AG04449 (cell line): Measurements from ENCODE around the gene SMIM22.
A peak's percentile ranks its signal among the peaks of the same experiment; 100 is the strongest.

ENCODE experiments used
- CTCF ChIA-PET: fragments of 350-600 bp; formaldehyde crosslinking; extraction: SDS; loops from one replicate; lab custom pipeline; 2021; ENCODE audit warnings: antibody characterized with exemption; lab: Yijun Ruan, JAX
- POLR2A ChIA-PET: fragments of 400-600, 350-600 bp; formaldehyde crosslinking; extraction: SDS; loops from one replicate; lab custom pipeline; 2020; ENCODE audit warnings: antibody characterized with exemption, inconsistent platforms; lab: Yijun Ruan, JAX
- DNase-seq: peaks from one replicate; pipeline ENCODE4 v3.0.0-alpha.2; 2010; ENCODE audit warnings: low read depth, low spot score
- H3K4me3 ChIP-seq: 2 replicates; pipeline ENCODE4 v1.5.1; 2011; ENCODE audit warnings: low read depth, mild to moderate bottlenecking, control low read depth, low read length
- CTCF ChIP-seq: IDR thresholded peaks from one replicate; pipeline ENCODE4 v1.5.1; 2011; ENCODE audit warnings: mild to moderate bottlenecking, moderate library complexity, low read length, control low read depth, inconsistent platforms; ENCODE audit not compliant: insufficient read depth; ENCODE audit errors: missing control alignments

SMIM22 gene

GRCh38 chr16:4767872-4768548 lies 27.2 kb upstream of the SMIM22 start:
- peak overlapping the region; percentile 56 for H3K4me3 ChIP-seq
- POLR2A ChIA-PET: interaction anchor here (1.4 kb wide), 1 partner anchor 34 kb away, joined by 8 read pairs; the partner anchor contains the start of genes ANKS3 and DNAAF8
- no peak for DNase-seq
- no peak for TF ChIP-seq CTCF
- CTCF ChIA-PET: interaction anchor here (1.4 to 2.1 kb wide), 2 partner anchors 33 to 187 kb away, joined by 5 to 7 read pairs; partner anchors contain the start of genes ANKS3 and DNAAF8

GRCh38 chr16:4768549-4769305 lies 26.4 kb upstream of the SMIM22 start:
- DNase-seq: peak; percentile 52
- CTCF ChIA-PET: interaction anchor here (2.1 kb wide), 1 partner anchor 187 kb away, joined by 7 read pairs; no protein-coding TSS in a partner anchor
- POLR2A ChIA-PET: interaction anchor here (1.4 kb wide), 1 partner anchor 34 kb away, joined by 8 read pairs; the partner anchor contains the start of genes ANKS3 and DNAAF8
- H3K4me3 ChIP-seq: peak overlapping the region; percentile 64
- TF ChIP-seq CTCF: no peak

GRCh38 chr16:4769306-4769638 lies 25.9 kb upstream of the SMIM22 start:
- ChIA-PET POLR2A (interaction anchor here (1.4 kb wide), 1 partner anchor 35 kb away, joined by 8 read pairs; the partner anchor contains the start of genes ANKS3 and DNAAF8), CTCF (interaction anchor here (2.1 kb wide), 1 partner anchor 186 kb away, joined by 7 read pairs; no protein-coding TSS in a partner anchor)
- H3K4me3 ChIP-seq: no peak overlapping the region
- TF ChIP-seq CTCF: no peak
- no peak for DNase-seq

GRCh38 chr16:4771646-4772045 lies 23.5 kb upstream of the SMIM22 start:
- no peak for TF ChIP-seq CTCF
- POLR2A ChIA-PET: no interaction called here
- CTCF ChIA-PET: no interaction called here

GRCh38 chr16:4772351-4772750 lies 22.8 kb upstream of the SMIM22 start:
- CTCF ChIA-PET: no interaction called here
- no peak for TF ChIP-seq CTCF
- POLR2A ChIA-PET: interaction anchor here (0.7 kb wide), 1 partner anchor 94 kb away, joined by 4 read pairs; no protein-coding TSS in a partner anchor
- no peak overlapping the region for H3K4me3 ChIP-seq
- no peak for DNase-seq

More at GRCh38 chr16:4771646-4772045, 23.5 kb upstream of the SMIM22 start:
- no peak for DNase-seq
- H3K4me3 ChIP-seq: no peak overlapping the region

- no peak for TF ChIP-seq CTCF
- DNase-seq: no peak
- POLR2A ChIA-PET: no interaction called here
- no peak overlapping the region for H3K4me3 ChIP-seq
- CTCF ChIA-PET: no interaction called here
These were observed 20.2 kb upstream of the SMIM22 start for GRCh38 chr16:4775005-4775404.
